H9 (cell line): Measurements from ENCODE around the gene ALDH1L1. TPM values are rescaled to one million over a fixed set of nuclear protein-coding genes. Genes with fewer than 3 reads are reported as not detected.

Experiments used
- DNase-seq: peaks from one replicate; pipeline ENCODE4 v3.0.0-alpha.2; 2017
- H2AFZ ChIP-seq: one replicate; pipeline ENCODE4 v1.6.1; 2013; ENCODE audit warnings: mild to moderate bottlenecking, low read length, control low read depth, moderate library complexity
- H2AK5ac ChIP-seq: 2 replicates; pipeline ENCODE4 v1.6.1; 2013; ENCODE audit warnings: low read length, control low read depth, mixed read lengths; ENCODE audit not compliant: insufficient read length
- H2BK120ac ChIP-seq: one replicate; pipeline ENCODE4 v1.6.1; 2013; ENCODE audit warnings: low read depth, mild to moderate bottlenecking, low read length, control low read depth, inconsistent platforms; ENCODE audit not compliant: poor library complexity, severe bottlenecking
- H2BK12ac ChIP-seq: 2 replicates; pipeline ENCODE4 v1.6.1; 2013; ENCODE audit warnings: low read length, control low read depth, mixed read lengths, low read depth; ENCODE audit not compliant: insufficient read length
- H2BK15ac ChIP-seq: 2 replicates; pipeline ENCODE4 v1.6.1; 2013; ENCODE audit warnings: low read depth, low read length, control low read depth
- H2BK20ac ChIP-seq: one replicate; pipeline ENCODE4 v1.6.1; 2013; ENCODE audit warnings: low read depth, mild to moderate bottlenecking, low read length, control low read depth, inconsistent platforms; ENCODE audit not compliant: poor library complexity, severe bottlenecking
- H2BK5ac ChIP-seq: 2 replicates; pipeline ENCODE4 v1.6.1; 2013; ENCODE audit warnings: low read length, control low read depth, mixed read lengths; ENCODE audit not compliant: insufficient read length
- H3K14ac ChIP-seq: 2 replicates; pipeline ENCODE4 v1.6.1; 2013; ENCODE audit warnings: low read length, control low read depth; ENCODE audit not compliant: insufficient read depth
- H3K18ac ChIP-seq: 2 replicates; pipeline ENCODE4 v1.6.1; 2013; ENCODE audit warnings: low read depth, mild to moderate bottlenecking, mixed read lengths, low read length, control low read depth; ENCODE audit not compliant: insufficient read length
- H3K23ac ChIP-seq: 2 replicates; pipeline ENCODE4 v1.6.1; 2013; ENCODE audit warnings: low read length, control low read depth, mixed read lengths, low read depth; ENCODE audit not compliant: insufficient read length
- H3K23me2 ChIP-seq: 2 replicates; pipeline ENCODE4 v1.6.1; 2013; ENCODE audit warnings: low read depth, mild to moderate bottlenecking, mixed read lengths, low read length, control low read depth; ENCODE audit not compliant: insufficient read length, poor library complexity, severe bottlenecking
- H3K27ac ChIP-seq: 2 replicates; pipeline ENCODE4 v1.5.1; 2013; ENCODE audit warnings: low read length, control low read depth, mixed read lengths, low read depth; ENCODE audit not compliant: insufficient read length
- H3K27me3 ChIP-seq: 2 replicates; pipeline ENCODE4 v1.6.1; 2013; ENCODE audit warnings: low read length, control low read depth, inconsistent platforms; ENCODE audit not compliant: insufficient read depth
- H3K4ac ChIP-seq: 2 replicates; pipeline ENCODE4 v1.6.1; 2013; ENCODE audit warnings: low read depth, mild to moderate bottlenecking, control low read depth, inconsistent platforms, low read length, moderate library complexity
- H3K4me1 ChIP-seq: 2 replicates; pipeline ENCODE4 v1.6.1; 2013; ENCODE audit warnings: low read length, control low read depth, inconsistent platforms; ENCODE audit not compliant: insufficient read depth
- H3K4me2 ChIP-seq: 2 replicates; pipeline ENCODE4 v1.6.1; 2013; ENCODE audit warnings: low read length, control low read depth, mixed read lengths; ENCODE audit not compliant: insufficient read length, insufficient read depth
- H3K56ac ChIP-seq: 2 replicates; pipeline ENCODE4 v1.6.1; 2013; ENCODE audit warnings: low read depth, mild to moderate bottlenecking, mixed read lengths, low read length, control low read depth; ENCODE audit not compliant: insufficient read length
- H3K79me1 ChIP-seq: 2 replicates; pipeline ENCODE4 v1.6.1; 2013; ENCODE audit warnings: low read depth, mild to moderate bottlenecking, moderate library complexity, low read length, control low read depth, inconsistent platforms; ENCODE audit not compliant: insufficient read depth, poor library complexity, severe bottlenecking
- H3K79me2 ChIP-seq: 2 replicates; pipeline ENCODE4 v1.6.1; 2013; ENCODE audit warnings: low read length, control low read depth, inconsistent platforms; ENCODE audit not compliant: insufficient read depth
- H3K9ac ChIP-seq: 2 replicates; pipeline ENCODE4 v1.6.1; 2013; ENCODE audit warnings: low read length, control low read depth, mixed read lengths; ENCODE audit not compliant: insufficient read length; ENCODE audit errors: extremely low read depth
- H3K9me3 ChIP-seq: one replicate; pipeline ENCODE4 v1.6.1; 2013; ENCODE audit warnings: low read depth, low read length, inconsistent platforms; ENCODE audit not compliant: control insufficient read depth
- H3T11ph ChIP-seq: one replicate; pipeline ENCODE4 v1.6.1; 2013; ENCODE audit warnings: mild to moderate bottlenecking, low read length, control low read depth, inconsistent platforms
- H4K20me1 ChIP-seq: one replicate; pipeline ENCODE4 v1.6.1; 2013; ENCODE audit not compliant: control insufficient read depth, insufficient read length, insufficient read depth
- H4K5ac ChIP-seq: 2 replicates; pipeline ENCODE4 v1.6.1; 2013; ENCODE audit warnings: low read depth, mild to moderate bottlenecking, mixed read lengths, low read length, control low read depth; ENCODE audit not compliant: insufficient read length
- H4K8ac ChIP-seq: replicated peaks from 2 replicates; pipeline ENCODE4 v1.6.1; 2013; ENCODE audit warnings: low read length, control low read depth, mixed read lengths, low read depth; ENCODE audit not compliant: insufficient read length
- H4K91ac ChIP-seq: 2 replicates; pipeline ENCODE4 v1.6.1; 2013; ENCODE audit warnings: low read depth, mild to moderate bottlenecking, moderate library complexity, mixed read lengths, low read length, control low read depth; ENCODE audit not compliant: insufficient read length
- H3K27ac Mint-ChIP-seq, 3 experiments: 2 replicates in 2 of 3; 3 replicates in 1 of 3; pipeline ENCODE4 v1.8.0; 2020 to 2021; ENCODE audit warnings: mixed read lengths in 3 of 3, mild to moderate bottlenecking in 1 of 3, moderate library complexity in 1 of 3
- H3K27me3 Mint-ChIP-seq: 2 replicates; pipeline ENCODE4 v1.8.0; 2021; ENCODE audit warnings: low read depth, mild to moderate bottlenecking, moderate library complexity, mixed read lengths
- H3K36me3 Mint-ChIP-seq, 3 experiments: 2 replicates in 2 of 3; 3 replicates in 1 of 3; pipeline ENCODE4 v1.8.0; 2020 to 2021; ENCODE audit warnings: low read depth in 3 of 3, mixed read lengths in 3 of 3; ENCODE audit not compliant: insufficient read depth in 1 of 3
- H3K4me1 Mint-ChIP-seq, 2 experiments: 2 replicates each; pipeline ENCODE4 v1.8.0; 2020; ENCODE audit warnings: mixed read lengths in 2 of 2
- H3K4me3 Mint-ChIP-seq, 2 experiments: 2 replicates in 1 of 2; 3 replicates in 1 of 2; pipeline ENCODE4 v1.8.0; 2020 to 2021; ENCODE audit warnings: mild to moderate bottlenecking in 2 of 2, mixed read lengths in 2 of 2, moderate library complexity in 1 of 2
- H3K9me3 Mint-ChIP-seq, 2 experiments: 2 replicates in 1 of 2; 3 replicates in 1 of 2; pipeline ENCODE4 v1.8.0; 2020; ENCODE audit warnings: mild to moderate bottlenecking in 2 of 2, mixed read lengths in 2 of 2, moderate library complexity in 1 of 2
- CTCF ChIP-seq: fragments of 200-600 bp; sonication (generic); conservative IDR thresholded peaks from 3 replicates; pipeline ENCODE4 v1.8.0; 2021; ENCODE audit warnings: antibody characterized with exemption, mild to moderate bottlenecking
- WGBS: extraction: QIAGEN DNeasy Blood & Tissue Kit; methylation state at CpG from one replicate; pipeline ENCODE4 v1.1.7; 2013; ENCODE audit warnings: missing lambda C conversion rate, low lambda C conversion rate, mixed read lengths; ENCODE audit not compliant: insufficient read length; ENCODE audit errors: extremely low coverage; 5-methylcytosine and 5-hydroxymethylcytosine counted together
- total RNA-seq: library from RNA; stranded (reverse); gene quantifications from 2 replicates; pipeline ENCODE4 v1.2.1, GENCODE V29; 2021

The ALDH1L1 gene
- total RNA-seq, 1 experiment from 2014 or later = 0.90 TPM

GRCh38 chr3:126108676-126109050 is 71.7 kb downstream of the ALDH1L1 start:
- Histone ChIP-seq H3K56ac (no peak overlapping the region), H3K4ac (no peak overlapping the region), H3K18ac (no peak overlapping the region), H2BK5ac (no peak overlapping the region), H2BK20ac (no peak overlapping the region), H4K8ac (no peak overlapping the region), H3K9ac (no peak overlapping the region), H3K23me2 (no peaks in the 10 kb centered on the region), H3K4me1 (no peaks in the 10 kb centered on the region), H3K79me1 (no peaks in the 10 kb centered on the region), H2AFZ (no peak overlapping the region), H2BK15ac (no peak overlapping the region), H3K27me3 (no peaks in the 10 kb centered on the region), H3K9me3 (no peaks in the 10 kb centered on the region), H3K27ac (no peak overlapping the region), H2BK12ac (no peak overlapping the region), H3T11ph (no peak overlapping the region), H2AK5ac (no peak overlapping the region), H4K20me1 (no peaks in the 10 kb centered on the region), H3K23ac (no peak overlapping the region), H4K5ac (no peak overlapping the region), H3K14ac (no peak overlapping the region), H2BK120ac (no peak overlapping the region), H4K91ac (no peak overlapping the region), H3K4me2 (no peak overlapping the region), H3K79me2 (no peaks in the 10 kb centered on the region)
- Mint-ChIP-seq H3K27me3 (no peaks in the 10 kb centered on the region; the same call in 1 of the 2 replicates), H3K27ac (no peak overlapping the region), H3K4me3 (no peak overlapping the region), H3K36me3 (no peaks in the 10 kb centered on the region), H3K9me3 (no peaks in the 10 kb centered on the region; a peak in 1 of 5 replicates), H3K4me1 (no peaks in the 10 kb centered on the region)
- no peak for DNase-seq
- WGBS = no CpG with 5 or more reads among the region's 5 CpGs
- TF ChIP-seq CTCF = no peak
